SK-N-SH (cell line): Measurements from ENCODE around the gene CPS1. TPM values are rescaled to one million over a fixed set of nuclear protein-coding genes. Genes with fewer than 3 reads are reported as not detected.

ENCODE experiments used
- CTCF ChIA-PET: fragments of 300-600, 350-600 bp; formaldehyde crosslinking; extraction: SDS; loops from one replicate; lab custom pipeline; 2021; lab: Yijun Ruan, JAX
- POLR2A ChIA-PET: fragments of 350-600 bp; sonication (Branson Sonifier 250); formaldehyde crosslinking; extraction: SDS; loops from one replicate; lab custom pipeline; 2020; ENCODE audit warnings: antibody characterized with exemption, inconsistent platforms; lab: Yijun Ruan, JAX
- DNase-seq: peaks from one replicate; pipeline ENCODE4 v3.0.0; 2012
- H2AFZ ChIP-seq: fragments of 200-600 bp; sonication (generic); 2 replicates; pipeline ENCODE4 v1.8.1; 2016; ENCODE audit warnings: antibody characterized with exemption, mild to moderate bottlenecking, low read depth
- H3F3A ChIP-seq: fragments of 200-600 bp; sonication (generic); replicated peaks from 2 replicates; pipeline ENCODE3; 2016; ENCODE audit warnings: antibody characterized with exemption, mild to moderate bottlenecking; ENCODE audit not compliant: insufficient read depth
- H3K27ac ChIP-seq, 2 experiments: fragments of 200-500 bp in 1 of 2; fragments of 200-600 bp in 1 of 2; sonication (Bioruptor generic) in 1 of 2; sonication (generic), shearing (Covaris generic) in 1 of 2; 2 replicates each; pipeline versions ENCODE4 v1.5.1 to v1.6.1; 2014 to 2016; ENCODE audit warnings: low read depth in 2 of 2, inconsistent platforms in 1 of 2, low read length in 1 of 2, mild to moderate bottlenecking in 1 of 2, mixed read lengths in 1 of 2
- H3K27me3 ChIP-seq: fragments of 200-600 bp; sonication (generic), shearing (Covaris generic); 2 replicates; pipeline ENCODE4 v1.6.1; 2016; ENCODE audit warnings: mixed run types; ENCODE audit not compliant: insufficient read depth
- H3K36me3 ChIP-seq, 2 experiments: fragments of 200-500 bp in 1 of 2; fragments of 200-600 bp in 1 of 2; sonication (Bioruptor generic) in 1 of 2; sonication (generic) in 1 of 2; replicated peaks in 1 of 2; 2 replicates each; pipeline versions ENCODE3 to v1.5.1; 2014 to 2016; ENCODE audit warnings: low read length in 1 of 2, mild to moderate bottlenecking in 1 of 2; ENCODE audit not compliant: insufficient read depth in 2 of 2, control insufficient read depth in 1 of 2
- H3K4me1 ChIP-seq, 2 experiments: fragments of 200-500 bp in 1 of 2; fragments of 200-600 bp in 1 of 2; sonication (Bioruptor generic) in 1 of 2; sonication (generic), shearing (Covaris generic) in 1 of 2; 2 replicates each; pipeline versions ENCODE4 v1.5.1 to v1.6.1; 2014 to 2016; ENCODE audit warnings: low read depth in 1 of 2, low read length in 1 of 2, mixed run types in 1 of 2; ENCODE audit not compliant: insufficient read depth in 2 of 2, control insufficient read depth in 1 of 2
- H3K4me2 ChIP-seq: fragments of 200-600 bp; sonication (generic), shearing (Covaris generic); 2 replicates; pipeline ENCODE4 v1.6.1; 2017; ENCODE audit warnings: mixed run types
- H3K4me3 ChIP-seq, 2 experiments: fragments of 200-500 bp in 1 of 2; fragments of 200-600 bp in 1 of 2; sonication (Bioruptor generic) in 1 of 2; sonication (generic), shearing (Covaris generic) in 1 of 2; 2 replicates each; pipeline versions ENCODE4 v1.5.1 to v1.8.1; 2014 to 2016; ENCODE audit warnings: low read depth in 2 of 2, inconsistent platforms in 1 of 2, low read length in 1 of 2, mild to moderate bottlenecking in 1 of 2, mixed read lengths in 1 of 2, moderate library complexity in 1 of 2
- H3K79me2 ChIP-seq: fragments of 200-600 bp; sonication (generic); 2 replicates; pipeline ENCODE4 v1.8.1; 2017; ENCODE audit warnings: mild to moderate bottlenecking; ENCODE audit not compliant: insufficient read depth
- H3K9ac ChIP-seq: fragments of 200-600 bp; sonication (generic); 2 replicates; pipeline ENCODE4 v1.6.1; 2017; ENCODE audit warnings: mixed run types
- H3K9me2 ChIP-seq: fragments of 200-600 bp; sonication (generic); 2 replicates; pipeline ENCODE4 v1.6.1; 2017; ENCODE audit warnings: mixed run types
- H3K9me3 ChIP-seq: fragments of 200-600 bp; sonication (generic); 2 replicates; pipeline ENCODE4 v1.6.1; 2017; ENCODE audit warnings: mixed run types, mild to moderate bottlenecking, moderate library complexity
- H4K20me1 ChIP-seq: fragments of 200-600 bp; sonication (generic); 2 replicates; pipeline ENCODE4 v1.6.1; 2017; ENCODE audit warnings: mild to moderate bottlenecking, mixed run types; ENCODE audit not compliant: insufficient read depth
- CHD2 ChIP-seq: fragments of 150-350 bp; IDR thresholded peaks from 2 replicates; pipeline ENCODE4 v1.6.1; 2018; ENCODE audit warnings: low read length; ENCODE audit not compliant: partially characterized antibody
- CTCF ChIP-seq: fragments of 200-600 bp; sonication (generic); IDR thresholded peaks from 2 replicates; pipeline ENCODE4 v1.6.1; 2017; ENCODE audit warnings: antibody characterized with exemption, mild to moderate bottlenecking, moderate library complexity
- ELF1 ChIP-seq: IDR thresholded peaks from 2 replicates; pipeline ENCODE4 v1.4.0; 2012
- MEF2A ChIP-seq: IDR thresholded peaks from 2 replicates; pipeline ENCODE4 v1.4.0; 2012; ENCODE audit warnings: low read depth, borderline replicate concordance
- MXI1 ChIP-seq: IDR thresholded peaks from 2 replicates; pipeline ENCODE4 v1.6.1; 2012; ENCODE audit warnings: mild to moderate bottlenecking, low read depth, low read length, improper control_type of control experiment
- NFIC ChIP-seq: IDR thresholded peaks from 2 replicates; pipeline ENCODE4 v1.4.0; 2012; ENCODE audit warnings: borderline replicate concordance
- POLR2AphosphoS5 ChIP-seq: IDR thresholded peaks from 2 replicates; pipeline ENCODE4 v1.6.1; 2012; ENCODE audit warnings: low read depth, low read length
- RCOR1 ChIP-seq: fragments of 150-350 bp; IDR thresholded peaks from 2 replicates; pipeline ENCODE4 v1.6.1; 2017; ENCODE audit warnings: antibody characterized with exemption, low read length
- RFX5 ChIP-seq: IDR thresholded peaks from 2 replicates; pipeline ENCODE4 v1.6.1; 2012; ENCODE audit warnings: mild to moderate bottlenecking, improper control_type of control experiment, low read length
- USF2 ChIP-seq: fragments of 150-350 bp; IDR thresholded peaks from 2 replicates; pipeline ENCODE4 v1.6.1; 2017; ENCODE audit warnings: antibody characterized with exemption, low read length, low read depth, borderline replicate concordance
- WGBS: methylation state at CpG from one replicate; pipeline ENCODE4 v1.1.6; 2017; ENCODE audit warnings: low lambda C conversion rate; 5-methylcytosine and 5-hydroxymethylcytosine counted together
- polyA plus RNA-seq, 3 experiments: library from polyadenylated mRNA; depleted of rRNA; stranded (reverse); fragments of >200 nt; gene quantifications; 2 replicates each; pipeline ENCODE4 v1.2.3, GENCODE V29; 2012
- TF ChIP-seq, protein P1 (sequence below): fragments of 150-350 bp; IDR thresholded peaks from 2 replicates; pipeline ENCODE4 v1.6.1; 2016; ENCODE audit warnings: mild to moderate bottlenecking, low read depth, low read length
- TF ChIP-seq, protein P2 (sequence below): IDR thresholded peaks from 2 replicates; pipeline ENCODE4 v1.4.0; 2012; ENCODE audit warnings: low read depth, borderline replicate concordance
- TF ChIP-seq, protein P3 (sequence below): IDR thresholded peaks from 2 replicates; pipeline ENCODE4 v1.4.0; 2012; ENCODE audit warnings: low read depth

The CPS1 gene
- polyA plus RNA-seq, 1 of the 3 experiments (the other 2 are of a cell fraction) = 9.2 TPM

GRCh38 chr2:210548031-210548430 lies 8.4 kb upstream of the CPS1 start (continued):
- TF ChIP-seq, protein P1, sequence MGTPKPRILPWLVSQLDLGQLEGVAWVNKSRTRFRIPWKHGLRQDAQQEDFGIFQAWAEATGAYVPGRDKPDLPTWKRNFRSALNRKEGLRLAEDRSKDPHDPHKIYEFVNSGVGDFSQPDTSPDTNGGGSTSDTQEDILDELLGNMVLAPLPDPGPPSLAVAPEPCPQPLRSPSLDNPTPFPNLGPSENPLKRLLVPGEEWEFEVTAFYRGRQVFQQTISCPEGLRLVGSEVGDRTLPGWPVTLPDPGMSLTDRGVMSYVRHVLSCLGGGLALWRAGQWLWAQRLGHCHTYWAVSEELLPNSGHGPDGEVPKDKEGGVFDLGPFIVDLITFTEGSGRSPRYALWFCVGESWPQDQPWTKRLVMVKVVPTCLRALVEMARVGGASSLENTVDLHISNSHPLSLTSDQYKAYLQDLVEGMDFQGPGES = no peak
- TF ChIP-seq, all 33 proteins: peak for 0

GRCh38 chr2:210548878-210549384 lies 7.5 kb upstream of the CPS1 start:
- Histone ChIP-seq H2AFZ (no peak overlapping the region), H3F3A (peaks cover 3% of the 10 kb centered on the region), H3K9me2 (no peaks in the 10 kb centered on the region), H4K20me1 (no peaks in the 10 kb centered on the region), H3K9me3 (no peaks in the 10 kb centered on the region), H3K27me3 (no peaks in the 10 kb centered on the region), H3K9ac (no peak overlapping the region), H3K79me2 (no peaks in the 10 kb centered on the region), H3K4me2 (no peak overlapping the region), H3K4me1 (peaks cover 0 to 5% of the 10 kb centered on the region in 2 experiments; a peak in 1 of 4 replicates), H3K36me3 (no peaks in the 10 kb centered on the region), H3K4me3 (no peak overlapping the region), H3K27ac (no peak overlapping the region)
- WGBS = 87% methylated on average over 8 of the region's 8 CpGs
- CTCF ChIA-PET = interaction anchor here (0.9 kb wide), 1 partner anchor 497 kb away, joined by 3 read pairs; no protein-coding TSS in a partner anchor
- no peak for DNase-seq
- POLR2A ChIA-PET = no interaction called here
- TF ChIP-seq POLR2AphosphoS5 = no peak
- no peak for TF ChIP-seq CHD2
- TF ChIP-seq CTCF = no peak
- TF ChIP-seq, protein P2, sequence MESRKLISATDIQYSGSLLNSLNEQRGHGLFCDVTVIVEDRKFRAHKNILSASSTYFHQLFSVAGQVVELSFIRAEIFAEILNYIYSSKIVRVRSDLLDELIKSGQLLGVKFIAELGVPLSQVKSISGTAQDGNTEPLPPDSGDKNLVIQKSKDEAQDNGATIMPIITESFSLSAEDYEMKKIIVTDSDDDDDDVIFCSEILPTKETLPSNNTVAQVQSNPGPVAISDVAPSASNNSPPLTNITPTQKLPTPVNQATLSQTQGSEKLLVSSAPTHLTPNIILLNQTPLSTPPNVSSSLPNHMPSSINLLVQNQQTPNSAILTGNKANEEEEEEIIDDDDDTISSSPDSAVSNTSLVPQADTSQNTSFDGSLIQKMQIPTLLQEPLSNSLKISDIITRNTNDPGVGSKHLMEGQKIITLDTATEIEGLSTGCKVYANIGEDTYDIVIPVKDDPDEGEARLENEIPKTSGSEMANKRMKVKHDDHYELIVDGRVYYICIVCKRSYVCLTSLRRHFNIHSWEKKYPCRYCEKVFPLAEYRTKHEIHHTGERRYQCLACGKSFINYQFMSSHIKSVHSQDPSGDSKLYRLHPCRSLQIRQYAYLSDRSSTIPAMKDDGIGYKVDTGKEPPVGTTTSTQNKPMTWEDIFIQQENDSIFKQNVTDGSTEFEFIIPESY = no peak
- TF ChIP-seq RCOR1 = no peak
- TF ChIP-seq NFIC = no peak
- TF ChIP-seq MEF2A = no peak
- no peak for TF ChIP-seq USF2
- TF ChIP-seq MXI1 = no peak
- no peak for TF ChIP-seq RFX5
- TF ChIP-seq, protein P3, sequence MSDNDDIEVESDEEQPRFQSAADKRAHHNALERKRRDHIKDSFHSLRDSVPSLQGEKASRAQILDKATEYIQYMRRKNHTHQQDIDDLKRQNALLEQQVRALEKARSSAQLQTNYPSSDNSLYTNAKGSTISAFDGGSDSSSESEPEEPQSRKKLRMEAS = no peak
- no peak for TF ChIP-seq ELF1
